NCI-H748 (cell line): ENCODE data around the gene NCF4.

Experiments used
- DNase-seq: peaks from one replicate; lab custom pipeline; 2025; ENCODE audit not compliant: unreplicated experiment; lab: John Stamatoyannopoulos, UW

The NCF4 gene

GRCh38 chr22:36838119-36839030 is 22.4 kb upstream of the NCF4 start:
- peak; percentile 12 for DNase-seq

GRCh38 chr22:36839356-36840073 is 21.3 kb upstream of the NCF4 start:
- DNase-seq: no peak

GRCh38 chr22:36840106-36840505 is 20.7 kb upstream of the NCF4 start:
- no peak for DNase-seq

DNA sequence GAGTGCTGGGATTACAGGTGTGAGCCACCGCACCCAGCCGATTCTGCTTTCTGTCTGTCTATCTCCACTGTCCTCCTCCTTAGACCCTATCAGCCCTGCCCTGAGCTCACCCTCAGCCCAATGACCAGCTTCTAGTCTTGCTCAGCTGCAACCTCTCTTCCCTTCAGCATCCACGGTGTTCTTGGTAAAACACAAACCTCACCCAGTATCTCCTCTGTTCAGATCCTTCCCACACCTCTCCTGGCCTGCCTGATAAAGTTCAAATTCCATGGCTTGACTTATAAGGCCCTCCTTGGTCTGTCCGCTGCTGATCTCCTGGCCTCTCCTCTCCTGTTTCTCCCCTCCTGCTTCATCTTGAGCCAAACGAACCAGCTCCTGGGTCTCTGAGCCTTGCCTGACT is 14.5 kb upstream of the NCF4 start:
- DNase-seq: no peak

- DNase-seq: no peak
Observed at GRCh38 chr22:36846949-36847348, 13.9 kb upstream of the NCF4 start.

GRCh38 chr22:36850056-36850455 is 10.8 kb upstream of the NCF4 start:
- DNase-seq: no peak

GRCh38 chr22:36850682-36851081 is 10.1 kb upstream of the NCF4 start:
- no peak for DNase-seq

DNA sequence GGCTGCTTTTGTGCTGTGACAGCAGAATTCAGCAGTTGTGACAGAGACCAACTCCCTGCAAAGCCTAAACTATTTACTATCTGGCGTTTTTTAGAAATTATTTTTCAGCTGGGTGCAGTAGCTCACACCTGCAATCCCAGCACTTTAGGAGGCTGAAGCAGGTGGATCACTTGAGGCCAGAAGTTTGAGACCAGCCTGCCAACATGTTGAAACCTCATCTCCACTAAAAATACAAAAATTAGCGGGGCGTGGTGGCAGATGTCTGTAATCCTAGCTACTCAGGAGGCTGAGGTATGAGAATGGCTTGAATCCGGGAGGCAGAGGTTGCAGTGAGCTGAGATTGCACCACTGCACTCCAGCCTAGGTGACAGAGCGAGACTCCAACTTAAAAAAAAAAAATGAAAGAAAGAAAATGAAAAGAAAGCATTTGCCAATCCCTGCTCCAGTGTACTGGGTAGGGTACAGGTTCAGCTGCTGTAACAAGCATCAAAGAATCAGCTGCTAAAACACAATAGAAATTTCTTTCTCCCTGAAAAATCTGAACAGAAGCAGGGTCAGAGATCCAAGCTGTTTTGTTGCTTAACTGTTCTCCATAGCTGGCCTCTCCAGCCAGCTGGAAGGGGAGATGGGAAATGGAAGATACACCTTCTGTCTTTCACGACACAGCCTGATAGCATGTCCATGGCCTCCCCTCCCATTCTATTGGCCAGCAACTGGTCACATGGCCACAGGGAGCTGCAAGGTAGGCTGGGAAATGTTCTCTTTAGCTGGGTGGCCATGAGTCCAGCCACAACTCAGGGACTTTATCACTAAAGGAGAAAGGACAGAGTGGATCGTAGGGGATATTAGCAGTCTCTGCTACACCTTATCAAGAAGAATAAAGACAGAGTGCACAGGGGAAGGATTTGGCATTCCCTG is 8.5 kb upstream of the NCF4 start:
- DNase-seq: no peak

- peak; percentile 62 for DNase-seq
Observed at GRCh38 chr22:36853407-36854099, 7.3 kb upstream of the NCF4 start.

GRCh38 chr22:36855478-36855877 is 5.3 kb upstream of the NCF4 start:
- DNase-seq: no peak

GRCh38 chr22:36856121-36856791 is 4.5 kb upstream of the NCF4 start:
- DNase-seq: peak; percentile 65

DNA sequence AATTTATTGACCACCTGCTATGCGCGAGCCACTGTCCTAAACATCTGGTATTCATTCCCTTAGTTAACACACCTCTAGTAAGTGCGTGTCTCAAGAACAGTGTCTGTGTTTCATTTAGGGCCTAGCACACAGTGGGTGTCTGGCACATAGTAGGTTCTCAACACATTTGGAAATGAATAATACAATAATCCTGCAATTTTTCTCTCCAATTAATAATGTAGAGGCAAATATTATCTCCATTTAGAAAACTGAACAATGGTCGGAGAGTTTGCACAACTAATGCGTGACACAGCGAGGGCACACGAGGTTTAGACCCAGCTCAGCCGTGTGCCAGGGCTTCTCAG is 4.0 kb upstream of the NCF4 start:
- no peak for DNase-seq

DNA sequence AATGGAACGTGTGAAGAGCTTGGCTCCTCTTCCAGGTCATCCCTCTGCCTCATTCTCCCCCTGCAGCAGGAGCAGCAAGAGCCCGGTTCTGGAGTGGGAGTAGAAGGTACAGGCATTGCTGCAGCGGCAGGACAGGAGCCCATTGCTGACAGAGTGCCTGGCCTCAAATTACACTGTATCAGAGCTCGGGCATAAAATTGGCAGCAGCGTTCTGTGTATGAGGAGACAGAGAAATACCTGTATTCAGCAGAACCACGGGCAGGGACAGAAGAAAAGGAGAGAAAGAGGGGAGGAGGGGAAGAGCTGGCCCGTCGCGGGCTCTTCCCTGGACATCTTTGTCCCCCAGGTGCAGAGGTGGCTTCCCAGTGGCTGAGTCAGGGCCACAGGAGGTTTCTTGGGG is 2.6 kb upstream of the NCF4 start:
- DNase-seq: no peak

- DNase-seq: no peak
Observed at GRCh38 chr22:36858966-36859365, 1.8 kb upstream of the NCF4 start.

DNA sequence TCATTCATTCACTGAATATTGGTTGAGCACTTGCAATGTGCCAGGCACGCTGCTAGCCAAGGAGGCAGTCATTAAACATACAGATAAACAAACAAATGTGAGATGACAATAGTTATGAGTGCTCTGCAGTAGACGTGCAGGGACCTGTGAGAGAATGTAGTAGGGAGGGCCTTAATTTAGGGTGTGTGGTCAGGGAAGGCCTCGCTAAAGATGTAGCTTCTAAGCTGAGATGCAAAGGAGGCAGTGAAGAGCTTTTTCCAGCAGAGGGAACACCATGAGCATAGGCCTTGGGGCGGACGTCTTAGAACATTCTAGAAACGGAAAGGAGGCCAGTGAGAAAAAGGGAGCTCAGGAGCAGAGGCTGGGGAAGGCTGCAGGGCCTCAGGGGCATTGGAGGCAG is 789 bp upstream of the NCF4 start:
- DNase-seq: no peak

- no peak for DNase-seq
Observed at GRCh38 chr22:36860438-36860820, 377 bp upstream of the NCF4 start.

- DNase-seq: no peak
Observed at GRCh38 chr22:36862251-36863242, 1.7 kb downstream of the NCF4 start.

DNA sequence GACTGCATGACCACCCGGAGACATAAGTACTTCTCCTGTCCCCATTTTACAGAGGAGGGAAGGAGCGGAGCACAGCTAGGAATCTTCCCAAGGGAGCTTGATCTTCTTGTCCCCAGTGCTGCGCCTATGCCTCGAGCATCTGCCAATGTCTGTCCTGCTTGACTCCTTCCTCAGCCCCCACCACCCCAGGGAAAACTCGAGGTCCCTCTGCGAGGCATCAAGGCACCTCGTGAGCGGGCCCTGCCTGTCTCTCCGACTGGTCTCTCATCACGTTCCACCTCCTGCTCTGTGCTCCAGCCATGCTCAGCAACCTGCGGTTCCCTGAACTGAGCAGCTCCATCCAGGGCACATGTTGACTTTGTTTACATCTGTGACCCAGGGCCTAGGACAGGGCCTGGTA is 2.5 kb downstream of the NCF4 start:
- no peak for DNase-seq

- no peak for DNase-seq
Observed at GRCh38 chr22:36863979-36864378, 3.2 kb downstream of the NCF4 start.
